HG03066 (cell line): Measurements from ENCODE around the gene SPATA13.

ENCODE experiments used
- ATAC-seq: cut with Tn5 transposase; IDR thresholded peaks from one replicate; pipeline ENCODE4 v1.9.1; 2021; ENCODE audit warnings: low read depth; ENCODE audit not compliant: unreplicated experiment

Gene SPATA13

GRCh38 chr13:24243302-24243701 lies 82.8 kb downstream of the SPATA13 start:
- ATAC-seq, result no peak

GRCh38 chr13:24244802-24245201 lies 84.3 kb downstream of the SPATA13 start:
- no peak for ATAC-seq

- ATAC-seq, result no peak
Observed at GRCh38 chr13:24247016-24247415, 86.5 kb downstream of the SPATA13 start.

GRCh38 chr13:24249624-24250023 lies 89.1 kb downstream of the SPATA13 start:
- ATAC-seq, result no peak

GRCh38 chr13:24250376-24251057 lies 90.0 kb downstream of the SPATA13 start:
- no peak for ATAC-seq

- no peak for ATAC-seq
Observed at GRCh38 chr13:24251525-24251924, 91.0 kb downstream of the SPATA13 start.

- ATAC-seq, result no peak
Observed at GRCh38 chr13:24252136-24252535, 91.6 kb downstream of the SPATA13 start.

- no peak for ATAC-seq
Observed at GRCh38 chr13:24253520-24254145, 93.1 kb downstream of the SPATA13 start.

GRCh38 chr13:24254146-24254841 lies 93.8 kb downstream of the SPATA13 start:
- ATAC-seq, result no peak

- no peak for ATAC-seq
Observed at GRCh38 chr13:24257497-24257896, 97.0 kb downstream of the SPATA13 start.

GRCh38 chr13:24261566-24261965 lies 101.0 kb downstream of the SPATA13 start:
- no peak for ATAC-seq

- no peak for ATAC-seq
Observed at GRCh38 chr13:24263632-24264031, 103.1 kb downstream of the SPATA13 start.

- no peak for ATAC-seq
Observed at GRCh38 chr13:24264976-24265375, 104.5 kb downstream of the SPATA13 start.

GRCh38 chr13:24265453-24265852 lies 104.9 kb downstream of the SPATA13 start:
- no peak for ATAC-seq

GRCh38 chr13:24267274-24267673 lies 106.8 kb downstream of the SPATA13 start:
- ATAC-seq, result no peak

GRCh38 chr13:24267801-24268200 lies 107.3 kb downstream of the SPATA13 start:
- no peak for ATAC-seq

- ATAC-seq, result no peak
Observed at GRCh38 chr13:24269821-24270220, 109.3 kb downstream of the SPATA13 start.

- ATAC-seq, result peak; percentile 43
Observed at GRCh38 chr13:24270639-24271141, 110.2 kb downstream of the SPATA13 start.

GRCh38 chr13:24271231-24271600 lies 110.7 kb downstream of the SPATA13 start:
- ATAC-seq, result no peak

GRCh38 chr13:24271601-24272451 lies 111.3 kb downstream of the SPATA13 start:
- ATAC-seq, result peak; percentile 42
